Fibroblast of lung (primary cell): ENCODE results near the gene CIPC.

ENCODE experiments used
- EZH2 ChIP-seq: IDR thresholded peaks from 2 replicates; pipeline ENCODE4 v1.5.1; 2012; ENCODE audit warnings: low read length, control low read depth, mild to moderate bottlenecking; ENCODE audit errors: missing control alignments
- TF ChIP-seq, protein P1 (sequence below), 2 donors: IDR thresholded peaks in 1 of 2; conservative IDR thresholded peaks in 1 of 2; 1 replicate in 1 of 2; 2 replicates in 1 of 2; pipeline ENCODE4 v1.5.1; 2011 to 2012; ENCODE audit warnings: low read length in 2 of 2, control low read depth in 1 of 2, inconsistent platforms in 1 of 2, low read depth in 1 of 2, mild to moderate bottlenecking in 1 of 2

DNA sequence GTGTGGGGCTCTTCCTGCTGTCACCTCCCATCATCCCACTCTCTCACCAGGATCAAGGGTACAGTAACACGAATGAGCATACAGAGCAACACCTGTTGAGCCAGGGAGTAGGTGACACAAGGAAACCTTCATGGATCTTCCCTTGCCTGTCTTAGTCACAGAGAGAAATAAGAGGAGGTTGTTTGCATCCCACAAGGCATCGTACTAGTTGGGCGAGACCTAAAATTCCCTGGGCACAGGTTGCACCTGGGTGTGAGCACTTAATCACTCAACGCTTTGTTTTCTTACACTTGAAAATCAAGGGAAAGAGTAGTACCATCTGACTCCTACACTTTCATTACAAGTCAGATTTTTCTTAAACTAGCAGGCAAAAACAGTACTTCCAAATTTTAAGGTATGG lies 16.6 kb downstream of the CIPC start:
- TF ChIP-seq, protein P1, sequence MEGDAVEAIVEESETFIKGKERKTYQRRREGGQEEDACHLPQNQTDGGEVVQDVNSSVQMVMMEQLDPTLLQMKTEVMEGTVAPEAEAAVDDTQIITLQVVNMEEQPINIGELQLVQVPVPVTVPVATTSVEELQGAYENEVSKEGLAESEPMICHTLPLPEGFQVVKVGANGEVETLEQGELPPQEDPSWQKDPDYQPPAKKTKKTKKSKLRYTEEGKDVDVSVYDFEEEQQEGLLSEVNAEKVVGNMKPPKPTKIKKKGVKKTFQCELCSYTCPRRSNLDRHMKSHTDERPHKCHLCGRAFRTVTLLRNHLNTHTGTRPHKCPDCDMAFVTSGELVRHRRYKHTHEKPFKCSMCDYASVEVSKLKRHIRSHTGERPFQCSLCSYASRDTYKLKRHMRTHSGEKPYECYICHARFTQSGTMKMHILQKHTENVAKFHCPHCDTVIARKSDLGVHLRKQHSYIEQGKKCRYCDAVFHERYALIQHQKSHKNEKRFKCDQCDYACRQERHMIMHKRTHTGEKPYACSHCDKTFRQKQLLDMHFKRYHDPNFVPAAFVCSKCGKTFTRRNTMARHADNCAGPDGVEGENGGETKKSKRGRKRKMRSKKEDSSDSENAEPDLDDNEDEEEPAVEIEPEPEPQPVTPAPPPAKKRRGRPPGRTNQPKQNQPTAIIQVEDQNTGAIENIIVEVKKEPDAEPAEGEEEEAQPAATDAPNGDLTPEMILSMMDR (conservative IDR thresholded peaks at IDR 0.05 in 1 of 2, IDR thresholded peaks at IDR 0.05 in 1 of 2; ENCODE audit: low read depth in 1 of 2, low read length in 2 of 2) = no peak
- no peak for TF ChIP-seq EZH2
